Endodermal cell (in vitro differentiated cells): ENCODE measurements around the gene PRKD3. TPM values are rescaled to one million over a fixed set of nuclear protein-coding genes. Genes with fewer than 3 reads are reported as not detected.

Experiments
- DNase-seq: peaks from one replicate; pipeline ENCODE4 v3.0.0-alpha.2; 2017
- H3K27ac ChIP-seq: 2 replicates; pipeline ENCODE4 v1.5.1; 2013; ENCODE audit warnings: mild to moderate bottlenecking, low read depth, low read length, moderate library complexity
- H3K27me3 ChIP-seq: 2 replicates; pipeline ENCODE4 v1.6.1; 2013; ENCODE audit warnings: mild to moderate bottlenecking, low read length, moderate library complexity; ENCODE audit not compliant: insufficient read depth, control insufficient read depth, poor library complexity, severe bottlenecking
- H3K36me3 ChIP-seq: 2 replicates; pipeline ENCODE4 v1.7.0; 2013; ENCODE audit warnings: mild to moderate bottlenecking, low read length, moderate library complexity; ENCODE audit not compliant: control insufficient read depth, insufficient read depth
- H3K4me1 ChIP-seq: one replicate; pipeline ENCODE4 v1.7.0; 2013; ENCODE audit warnings: low read length; ENCODE audit not compliant: control insufficient read depth, insufficient read depth
- H3K4me3 ChIP-seq: 2 replicates; pipeline ENCODE4 v1.5.1; 2013; ENCODE audit warnings: mild to moderate bottlenecking, low read length, moderate library complexity
- H3K9ac ChIP-seq: 2 replicates; pipeline ENCODE4 v1.6.1; 2013; ENCODE audit warnings: mild to moderate bottlenecking, low read length, moderate library complexity; ENCODE audit not compliant: poor library complexity, severe bottlenecking; ENCODE audit errors: extremely low read depth
- H3K9me3 ChIP-seq: 2 replicates; pipeline ENCODE4 v1.6.1; 2013; ENCODE audit warnings: mild to moderate bottlenecking, low read length, moderate library complexity; ENCODE audit not compliant: control insufficient read depth
- H3K27ac Mint-ChIP-seq: 2 replicates; pipeline ENCODE4 v1.8.0; 2020; ENCODE audit warnings: mixed read lengths
- H3K27me3 Mint-ChIP-seq: 2 replicates; pipeline ENCODE4 v1.8.0; 2021; ENCODE audit warnings: mild to moderate bottlenecking, mixed read lengths; ENCODE audit not compliant: insufficient read depth
- H3K36me3 Mint-ChIP-seq: 2 replicates; pipeline ENCODE4 v1.8.0; 2020; ENCODE audit warnings: low read depth, mixed read lengths
- H3K4me1 Mint-ChIP-seq: 2 replicates; pipeline ENCODE4 v1.8.0; 2020; ENCODE audit warnings: mixed read lengths
- H3K4me3 Mint-ChIP-seq: 2 replicates; pipeline ENCODE4 v1.8.0; 2020; ENCODE audit warnings: mild to moderate bottlenecking, moderate library complexity, mixed read lengths
- H3K9me3 Mint-ChIP-seq: 2 replicates; pipeline ENCODE4 v1.8.0; 2020; ENCODE audit warnings: mild to moderate bottlenecking, mixed read lengths
- WGBS, 2 experiments: methylation state at CpG; one replicate each; pipeline versions ENCODE4 v1.1.5 to v1.1.7; 2013; ENCODE audit warnings: missing lambda C conversion rate in 2 of 2, mixed read lengths in 1 of 2; ENCODE audit not compliant: insufficient coverage in 1 of 2, insufficient read length in 1 of 2; 5-methylcytosine and 5-hydroxymethylcytosine counted together
- total RNA-seq, 2 donors: library from RNA; stranded (reverse); fragmentation: NEBNext Ultra II Directional in 1 of 2; extraction: Animal tissue kit (Norgen Biotek cat#: 25700) in 1 of 2; gene quantifications; 2 replicates in 1 of 2; 3 replicates in 1 of 2; pipeline ENCODE4 v1.2.1, GENCODE V29; 2021
- TF ChIP-seq, protein P1 (sequence below): fragments of 200-600 bp; sonication (generic); conservative IDR thresholded peaks from 2 replicates; pipeline ENCODE4 v1.5.0; 2021; ENCODE audit warnings: antibody characterized with exemption, mild to moderate bottlenecking

PRKD3 gene
- total RNA-seq, 2 donors from 2014 or later, result 94.4 to 95.0 TPM

DNA sequence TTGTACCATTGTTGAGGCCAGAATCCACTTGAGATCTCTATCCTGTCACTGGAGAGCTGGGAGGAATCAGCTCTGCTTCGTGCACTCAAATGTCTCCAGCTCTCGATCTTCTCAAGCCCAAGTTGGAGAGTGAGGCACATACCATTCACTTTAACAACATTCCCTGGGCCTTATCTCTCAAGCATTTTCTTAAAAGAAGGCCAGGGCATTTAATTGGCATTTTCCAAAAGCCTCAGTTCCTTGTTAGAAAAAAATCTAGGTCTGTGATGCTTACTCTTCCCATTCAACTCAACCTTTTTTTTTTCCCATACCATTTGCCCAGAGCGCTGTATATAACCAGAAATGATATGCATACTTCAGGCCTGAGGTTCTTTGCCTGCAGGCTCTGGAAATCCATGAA, 29.9 kb upstream of the PRKD3 start:
- no peak overlapping the region for H3K4me3 ChIP-seq
- no peak overlapping the region for H3K9ac ChIP-seq
- H3K27ac ChIP-seq, result no peak overlapping the region
- H3K27me3 ChIP-seq, result no peaks in the 10 kb centered on the region
- DNase-seq, result no peak
- H3K36me3 ChIP-seq, result no peaks in the 10 kb centered on the region
- H3K27me3 Mint-ChIP-seq, result no peaks in the 10 kb centered on the region
- 94% methylated on average over 3 of the region's 3 CpGs for WGBS, 2 experiments
- H3K4me1 Mint-ChIP-seq, result peaks cover 24% of the 10 kb centered on the region
- TF ChIP-seq, protein P1, sequence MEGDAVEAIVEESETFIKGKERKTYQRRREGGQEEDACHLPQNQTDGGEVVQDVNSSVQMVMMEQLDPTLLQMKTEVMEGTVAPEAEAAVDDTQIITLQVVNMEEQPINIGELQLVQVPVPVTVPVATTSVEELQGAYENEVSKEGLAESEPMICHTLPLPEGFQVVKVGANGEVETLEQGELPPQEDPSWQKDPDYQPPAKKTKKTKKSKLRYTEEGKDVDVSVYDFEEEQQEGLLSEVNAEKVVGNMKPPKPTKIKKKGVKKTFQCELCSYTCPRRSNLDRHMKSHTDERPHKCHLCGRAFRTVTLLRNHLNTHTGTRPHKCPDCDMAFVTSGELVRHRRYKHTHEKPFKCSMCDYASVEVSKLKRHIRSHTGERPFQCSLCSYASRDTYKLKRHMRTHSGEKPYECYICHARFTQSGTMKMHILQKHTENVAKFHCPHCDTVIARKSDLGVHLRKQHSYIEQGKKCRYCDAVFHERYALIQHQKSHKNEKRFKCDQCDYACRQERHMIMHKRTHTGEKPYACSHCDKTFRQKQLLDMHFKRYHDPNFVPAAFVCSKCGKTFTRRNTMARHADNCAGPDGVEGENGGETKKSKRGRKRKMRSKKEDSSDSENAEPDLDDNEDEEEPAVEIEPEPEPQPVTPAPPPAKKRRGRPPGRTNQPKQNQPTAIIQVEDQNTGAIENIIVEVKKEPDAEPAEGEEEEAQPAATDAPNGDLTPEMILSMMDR, result no peak
- no peaks in the 10 kb centered on the region for H3K9me3 ChIP-seq
- H3K9me3 Mint-ChIP-seq, result no peaks in the 10 kb centered on the region
- H3K36me3 Mint-ChIP-seq, result no peaks in the 10 kb centered on the region
- no peak overlapping the region for H3K27ac Mint-ChIP-seq
- H3K4me1 ChIP-seq, result peaks cover 9% of the 10 kb centered on the region
- H3K4me3 Mint-ChIP-seq, result no peak overlapping the region

DNA sequence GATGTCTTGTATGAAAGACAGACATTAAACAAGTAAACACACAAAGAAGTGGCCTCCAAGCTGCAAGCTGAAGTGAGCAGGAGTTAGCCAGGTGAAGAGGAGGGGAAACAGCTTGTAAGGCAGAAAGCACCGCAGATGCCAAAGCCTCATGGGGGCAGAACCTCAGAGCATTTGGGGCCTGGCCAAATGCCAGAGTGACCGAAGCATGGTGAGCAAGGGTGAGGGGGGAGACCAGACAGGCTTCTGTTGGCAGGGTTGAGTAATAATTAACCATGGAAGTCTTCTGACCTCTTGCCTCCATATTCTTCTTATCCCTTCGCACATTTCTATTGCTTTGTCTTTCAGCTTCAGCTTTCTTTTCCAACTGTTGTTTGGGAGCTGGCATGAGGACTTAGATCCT, 25.4 kb upstream of the PRKD3 start:
- H3K4me3 ChIP-seq, result no peak overlapping the region
- H3K36me3 ChIP-seq, result no peaks in the 10 kb centered on the region
- Mint-ChIP-seq H3K9me3 (no peaks in the 10 kb centered on the region), H3K27me3 (no peaks in the 10 kb centered on the region), H3K36me3 (no peaks in the 10 kb centered on the region), H3K4me1 (peaks cover 37% of the 10 kb centered on the region), H3K27ac (peak overlapping the region; percentile 24), H3K4me3 (no peak overlapping the region)
- WGBS, 2 experiments, result 90 to 91% methylated on average over 2 to 3 of the region's 3 CpGs
- H3K9me3 ChIP-seq, result no peaks in the 10 kb centered on the region
- H3K4me1 ChIP-seq, result peaks cover 14% of the 10 kb centered on the region
- DNase-seq, result no peak
- TF ChIP-seq, protein P1, result no peak
- H3K27ac ChIP-seq, result no peak overlapping the region
- no peaks in the 10 kb centered on the region for H3K27me3 ChIP-seq
- no peak overlapping the region for H3K9ac ChIP-seq

DNA sequence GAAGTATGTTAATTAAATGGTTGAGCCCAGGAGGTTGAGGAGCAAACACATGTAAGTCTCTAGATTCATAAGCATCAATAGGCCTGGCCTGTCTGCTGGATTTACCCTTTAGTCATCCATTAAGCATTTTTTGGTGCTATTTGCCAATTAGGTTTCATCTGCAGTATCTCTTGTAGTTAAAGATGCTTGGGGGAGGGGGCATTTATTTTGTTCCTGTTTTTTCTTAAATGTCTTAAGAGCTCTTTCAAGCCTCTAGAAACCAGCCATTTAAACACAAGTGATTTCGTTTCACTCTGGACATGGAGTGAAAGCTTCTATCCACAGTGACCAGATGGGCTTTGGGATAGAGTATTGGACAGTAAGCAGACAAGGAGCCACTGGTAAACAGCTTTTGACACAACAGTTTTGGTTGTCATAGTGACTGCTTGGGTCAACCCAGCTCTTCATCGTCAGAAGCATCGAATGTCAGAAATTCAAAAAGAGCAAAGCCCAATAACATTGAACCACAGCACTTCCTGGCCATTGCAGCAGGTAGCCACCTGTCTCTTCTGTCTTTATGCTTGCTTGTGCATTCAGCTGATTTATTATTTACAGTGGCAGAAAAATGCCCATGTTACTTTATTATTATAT, 24.7 kb upstream of the PRKD3 start:
- H3K4me1 ChIP-seq, result peaks cover 14% of the 10 kb centered on the region
- H3K27me3 ChIP-seq, result no peaks in the 10 kb centered on the region
- DNase-seq, result peak; percentile 50
- no peak overlapping the region for H3K27ac Mint-ChIP-seq
- H3K36me3 Mint-ChIP-seq, result no peaks in the 10 kb centered on the region
- H3K36me3 ChIP-seq, result no peaks in the 10 kb centered on the region
- TF ChIP-seq, protein P1, result no peak
- H3K27me3 Mint-ChIP-seq, result no peaks in the 10 kb centered on the region
- no peaks in the 10 kb centered on the region for H3K9me3 ChIP-seq
- no peaks in the 10 kb centered on the region for H3K9me3 Mint-ChIP-seq
- H3K4me3 Mint-ChIP-seq, result no peak overlapping the region
- no peak overlapping the region for H3K4me3 ChIP-seq
- 40 to 76% methylated on average over 1 to 3 of the region's 3 CpGs for WGBS, 2 experiments
- no peak overlapping the region for H3K27ac ChIP-seq
- H3K4me1 Mint-ChIP-seq, result peaks cover 36% of the 10 kb centered on the region
- no peak overlapping the region for H3K9ac ChIP-seq
